ENCODE results near the gene AATK. TPM values are rescaled to one million over a fixed set of nuclear protein-coding genes. Genes with fewer than 3 reads are reported as not detected.

The AATK gene
- total and polyA plus RNA-seq, 2 of the 13 experiments (the other 11 are each of a cell fraction or from before 2014, with no cell fraction given): 2.9 to 8.4 TPM

- TF ChIP-seq ZNF296 (CRISPR knock-in tag; conservative IDR thresholded peaks at IDR 0.05) (peak; percentile 72), ZNF672 (CRISPR knock-in tag; IDR thresholded peaks at IDR 0.05) (no peak), USF2 (IDR thresholded peaks at IDR 0.05; ENCODE audit: low read depth, low read length) (no peak), USF2 (CRISPR knock-in tag; IDR thresholded peaks at IDR 0.05; ENCODE audit: borderline replicate concordance) (no peak), SMC3 (IDR thresholded peaks at IDR 0.05; ENCODE audit: low read length) (peak; percentile 34), ZNF264 (CRISPR knock-in tag; IDR thresholded peaks at IDR 0.05) (no peak), CENPT (CRISPR knock-in tag; IDR thresholded peaks at IDR 0.05; ENCODE audit: low read depth) (no peak), SALL1 (CRISPR knock-in tag; IDR thresholded peaks at IDR 0.05) (peak; percentile 76), SP2 (CRISPR knock-in tag; IDR thresholded peaks at IDR 0.05) (no peak), PREB (CRISPR knock-in tag; IDR thresholded peaks at IDR 0.05) (peak; percentile 25; the same call in 1 of the 2 replicates), ZNF232 (CRISPR knock-in tag; IDR thresholded peaks at IDR 0.05; ENCODE audit: borderline replicate concordance) (no peak), ZNF24 (IDR thresholded peaks at IDR 0.05) (no peak), HNRNPLL (IDR thresholded peaks at IDR 0.05; ENCODE audit: low read depth, low read length, poor library complexity, severe bottlenecking) (peak; percentile 51), IKZF1 (IDR thresholded peaks at IDR 0.05) (no peak), ZNF574 (CRISPR knock-in tag; IDR thresholded peaks at IDR 0.05) (peak; percentile 66), TFAP4 (IDR thresholded peaks at IDR 0.05; ENCODE audit: borderline replicate concordance, low read depth) (peak; percentile 35; the same call in 1 of the 2 replicates), CSRNP1 (CRISPR knock-in tag; IDR thresholded peaks at IDR 0.05) (peak; percentile 46; the same call in 1 of the 2 replicates), YY1 (IDR thresholded peaks at IDR 0.05; ENCODE audit: insufficient read depth, insufficient replicate concordance, low read depth, low read length) (no peak), KAT8 (CRISPR knock-in tag; IDR thresholded peaks at IDR 0.05) (peak; percentile 41)
Measured at GRCh38 chr17:81097134-81097942, 68.7 kb downstream of the AATK start (continued).

All from HepG2 (cell line).